ENCODE measurements around the gene ST8SIA2. TPM values are rescaled to one million over a fixed set of nuclear protein-coding genes. Genes with fewer than 3 reads are reported as not detected.

Gene ST8SIA2
- total RNA-seq, 1 donor from 2014 or later: 4.1 TPM

DNA sequence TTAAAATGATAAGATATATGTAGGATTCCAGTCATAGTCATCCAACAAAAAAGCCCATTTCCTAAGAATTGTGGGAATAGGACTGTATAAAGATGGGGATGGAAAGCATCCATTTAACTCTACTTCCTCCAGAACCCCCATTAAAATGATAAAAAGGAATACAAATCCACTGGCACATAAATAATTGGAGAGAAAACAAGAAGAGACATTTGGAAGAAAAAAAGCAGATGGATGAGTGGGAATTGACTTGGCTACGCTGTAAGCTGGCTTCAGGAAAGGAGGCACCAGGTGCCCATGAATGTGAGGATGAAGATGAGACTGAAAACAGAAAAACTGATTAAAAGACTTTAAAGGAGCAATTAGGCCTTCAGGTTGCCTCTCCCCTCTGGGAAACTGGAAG, 91.8 kb downstream of the ST8SIA2 start:
- no peak for DNase-seq (ENCODE audit: low spot score)
- Mint-ChIP-seq H3K4me1 (ENCODE audit: unreplicated experiment) (no peaks in the 10 kb centered on the region), H3K27ac (ENCODE audit: unreplicated experiment) (no peak overlapping the region), H3K9me3 (ENCODE audit: unreplicated experiment) (no peaks in the 10 kb centered on the region), H3K27me3 (ENCODE audit: unreplicated experiment) (peaks cover 1% of the 10 kb centered on the region), H3K4me3 (ENCODE audit: unreplicated experiment) (no peak overlapping the region), H3K36me3 (ENCODE audit: low read depth, unreplicated experiment) (no peaks in the 10 kb centered on the region)
- TF ChIP-seq, protein P1, sequence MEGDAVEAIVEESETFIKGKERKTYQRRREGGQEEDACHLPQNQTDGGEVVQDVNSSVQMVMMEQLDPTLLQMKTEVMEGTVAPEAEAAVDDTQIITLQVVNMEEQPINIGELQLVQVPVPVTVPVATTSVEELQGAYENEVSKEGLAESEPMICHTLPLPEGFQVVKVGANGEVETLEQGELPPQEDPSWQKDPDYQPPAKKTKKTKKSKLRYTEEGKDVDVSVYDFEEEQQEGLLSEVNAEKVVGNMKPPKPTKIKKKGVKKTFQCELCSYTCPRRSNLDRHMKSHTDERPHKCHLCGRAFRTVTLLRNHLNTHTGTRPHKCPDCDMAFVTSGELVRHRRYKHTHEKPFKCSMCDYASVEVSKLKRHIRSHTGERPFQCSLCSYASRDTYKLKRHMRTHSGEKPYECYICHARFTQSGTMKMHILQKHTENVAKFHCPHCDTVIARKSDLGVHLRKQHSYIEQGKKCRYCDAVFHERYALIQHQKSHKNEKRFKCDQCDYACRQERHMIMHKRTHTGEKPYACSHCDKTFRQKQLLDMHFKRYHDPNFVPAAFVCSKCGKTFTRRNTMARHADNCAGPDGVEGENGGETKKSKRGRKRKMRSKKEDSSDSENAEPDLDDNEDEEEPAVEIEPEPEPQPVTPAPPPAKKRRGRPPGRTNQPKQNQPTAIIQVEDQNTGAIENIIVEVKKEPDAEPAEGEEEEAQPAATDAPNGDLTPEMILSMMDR (IDR thresholded peaks at IDR 0.05; ENCODE audit: unreplicated experiment): no peak

DNA sequence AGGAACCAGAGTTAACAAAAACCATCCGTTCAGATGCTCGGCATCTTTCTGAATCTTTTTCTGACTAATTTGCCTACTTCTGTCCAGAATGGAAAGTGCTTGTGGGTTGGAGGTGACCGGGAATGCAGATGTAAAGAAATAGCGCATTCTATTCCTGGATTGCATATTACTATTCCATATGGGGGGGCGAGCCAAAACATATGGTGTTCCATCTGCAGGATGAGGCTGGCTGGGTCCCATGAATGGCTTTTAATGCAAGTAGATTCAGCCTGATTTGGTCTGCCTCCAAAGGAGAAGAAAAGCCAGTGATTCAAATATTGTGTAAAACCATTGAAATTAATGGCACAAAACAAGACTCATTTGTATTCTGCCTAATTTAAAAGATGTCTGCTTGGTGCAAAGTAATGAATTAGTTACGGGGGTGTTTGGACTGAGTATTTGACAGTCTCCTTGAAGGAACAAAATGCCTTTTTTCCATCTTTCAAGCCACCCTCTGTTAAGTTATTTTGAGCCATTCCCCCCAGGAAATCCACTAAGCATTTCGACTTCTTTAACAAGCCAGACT, 99.0 kb downstream of the ST8SIA2 start:
- H3K4me3 Mint-ChIP-seq (ENCODE audit: unreplicated experiment): no peak overlapping the region
- no peak for DNase-seq (ENCODE audit: low spot score)
- TF ChIP-seq, protein P1 (IDR thresholded peaks at IDR 0.05; ENCODE audit: unreplicated experiment): no peak
- no peaks in the 10 kb centered on the region for H3K4me1 Mint-ChIP-seq (ENCODE audit: unreplicated experiment)
- no peaks in the 10 kb centered on the region for H3K36me3 Mint-ChIP-seq (ENCODE audit: low read depth, unreplicated experiment)
- no peaks in the 10 kb centered on the region for H3K9me3 Mint-ChIP-seq (ENCODE audit: unreplicated experiment)
- no peak overlapping the region for H3K27ac Mint-ChIP-seq (ENCODE audit: unreplicated experiment)
- H3K27me3 Mint-ChIP-seq (ENCODE audit: unreplicated experiment): peaks cover 7% of the 10 kb centered on the region

DNA sequence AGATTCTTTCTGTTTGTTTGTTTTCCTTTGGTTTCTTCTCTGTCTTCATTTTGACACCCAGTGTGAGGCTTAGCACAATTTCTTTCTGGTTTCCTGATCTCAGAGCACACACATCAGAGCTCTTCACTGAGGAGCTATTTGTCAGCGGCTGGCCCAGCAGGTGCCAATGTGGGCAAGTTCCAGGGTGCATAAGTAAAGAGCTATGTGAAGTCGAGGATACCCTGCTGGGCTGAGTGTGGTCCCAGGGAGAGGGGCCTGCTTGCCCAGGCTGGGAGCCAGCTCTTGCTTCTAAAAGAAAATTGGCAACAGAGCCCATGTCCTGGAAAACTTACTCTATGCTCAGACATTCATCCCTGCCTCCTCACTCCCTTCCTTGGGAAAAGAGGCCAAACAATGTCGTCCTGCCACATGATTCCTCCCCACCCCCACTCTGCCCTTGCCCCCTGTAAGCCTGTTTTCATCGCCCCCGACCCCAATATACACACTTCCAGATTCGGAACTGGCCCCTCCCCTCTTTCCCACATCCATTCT, 101.2 kb downstream of the ST8SIA2 start:
- DNase-seq (ENCODE audit: low spot score): no peak
- Mint-ChIP-seq H3K9me3 (ENCODE audit: unreplicated experiment) (no peaks in the 10 kb centered on the region), H3K27me3 (ENCODE audit: unreplicated experiment) (peaks cover 5% of the 10 kb centered on the region), H3K4me1 (ENCODE audit: unreplicated experiment) (no peaks in the 10 kb centered on the region), H3K27ac (ENCODE audit: unreplicated experiment) (no peak overlapping the region), H3K36me3 (ENCODE audit: low read depth, unreplicated experiment) (no peaks in the 10 kb centered on the region), H3K4me3 (ENCODE audit: unreplicated experiment) (no peak overlapping the region)
- TF ChIP-seq, protein P1 (IDR thresholded peaks at IDR 0.05; ENCODE audit: unreplicated experiment): no peak

DNA sequence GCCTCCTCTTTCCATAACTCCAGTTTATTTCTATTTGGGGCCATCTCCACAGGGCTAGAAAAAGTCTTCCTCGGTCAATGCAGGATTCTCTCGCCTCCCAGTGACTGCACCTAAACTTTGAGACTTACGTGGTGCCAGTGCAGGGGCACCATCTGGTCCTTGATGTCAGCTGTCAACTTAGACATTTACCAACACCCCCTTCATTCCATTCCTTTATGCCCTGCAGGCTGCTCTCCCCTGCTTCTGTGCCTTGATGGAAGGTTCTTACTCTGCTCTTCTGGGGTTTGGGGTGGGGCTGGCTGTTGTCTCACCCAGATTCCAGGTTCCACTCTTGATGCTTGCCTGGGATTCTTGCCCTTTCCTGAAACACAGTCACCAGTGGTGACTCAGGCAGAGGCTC, 101.8 kb downstream of the ST8SIA2 start:
- H3K27ac Mint-ChIP-seq (ENCODE audit: unreplicated experiment): no peak overlapping the region
- H3K27me3 Mint-ChIP-seq (ENCODE audit: unreplicated experiment): peaks cover 5% of the 10 kb centered on the region
- no peak overlapping the region for H3K4me3 Mint-ChIP-seq (ENCODE audit: unreplicated experiment)
- no peaks in the 10 kb centered on the region for H3K4me1 Mint-ChIP-seq (ENCODE audit: unreplicated experiment)
- TF ChIP-seq, protein P1 (IDR thresholded peaks at IDR 0.05; ENCODE audit: unreplicated experiment): no peak
- no peaks in the 10 kb centered on the region for H3K9me3 Mint-ChIP-seq (ENCODE audit: unreplicated experiment)
- DNase-seq (ENCODE audit: low spot score): no peak
- H3K36me3 Mint-ChIP-seq (ENCODE audit: low read depth, unreplicated experiment): no peaks in the 10 kb centered on the region

DNA sequence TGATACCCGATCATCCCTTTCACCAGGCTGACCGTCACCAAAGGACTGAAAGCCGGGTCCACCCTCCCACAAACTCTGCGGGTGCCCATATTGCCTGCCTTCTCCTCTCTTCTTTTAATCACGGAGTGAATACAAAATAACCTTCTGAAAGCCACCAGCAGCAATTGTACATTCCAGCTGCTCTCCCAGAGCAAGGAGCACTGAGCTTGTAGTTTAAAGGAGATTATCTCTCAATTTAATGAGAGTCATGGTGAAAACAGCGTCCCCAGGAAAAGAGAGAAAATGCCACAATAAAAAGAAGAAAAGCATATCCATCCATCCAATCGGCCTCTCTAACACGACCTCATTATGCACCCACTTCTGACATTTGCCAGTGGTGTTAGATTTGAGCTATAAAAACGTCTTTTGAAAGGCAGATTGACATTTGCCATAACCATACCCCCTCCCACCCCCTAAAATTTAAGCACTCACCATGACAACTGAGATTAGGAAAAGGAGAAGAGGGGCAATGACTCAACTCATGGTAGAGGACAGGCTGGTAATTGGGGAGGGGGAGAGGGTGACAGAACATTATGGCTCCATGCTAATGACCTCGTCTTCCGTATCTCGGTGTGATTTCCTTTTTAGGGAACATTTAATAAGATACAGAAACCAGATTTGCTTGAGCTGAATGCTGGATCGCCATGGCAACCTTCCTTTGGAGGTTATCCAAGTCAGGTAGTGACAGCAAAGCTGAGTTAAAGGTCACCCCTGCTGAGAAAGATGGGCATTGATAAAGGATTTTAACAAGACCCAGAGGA, 106.2 kb downstream of the ST8SIA2 start:
- Mint-ChIP-seq H3K4me3 (ENCODE audit: unreplicated experiment) (no peak overlapping the region), H3K27ac (ENCODE audit: unreplicated experiment) (no peak overlapping the region), H3K36me3 (ENCODE audit: low read depth, unreplicated experiment) (no peaks in the 10 kb centered on the region), H3K9me3 (ENCODE audit: unreplicated experiment) (no peaks in the 10 kb centered on the region), H3K4me1 (ENCODE audit: unreplicated experiment) (no peaks in the 10 kb centered on the region), H3K27me3 (ENCODE audit: unreplicated experiment) (peaks cover 3% of the 10 kb centered on the region)
- TF ChIP-seq, protein P1 (IDR thresholded peaks at IDR 0.05; ENCODE audit: unreplicated experiment): no peak
- no peak for DNase-seq (ENCODE audit: low spot score)

All from endothelial cell (in vitro differentiated cells).